ENCODE data around the gene RPS26.
A peak's percentile ranks its signal among the peaks of the same experiment; 100 is the strongest.
"Not testable (repeated sequence)": the region's sequence is repeated elsewhere in the genome, so short reads cannot be mapped to it uniquely, and the experiment has no call there.

Gene RPS26

DNA sequence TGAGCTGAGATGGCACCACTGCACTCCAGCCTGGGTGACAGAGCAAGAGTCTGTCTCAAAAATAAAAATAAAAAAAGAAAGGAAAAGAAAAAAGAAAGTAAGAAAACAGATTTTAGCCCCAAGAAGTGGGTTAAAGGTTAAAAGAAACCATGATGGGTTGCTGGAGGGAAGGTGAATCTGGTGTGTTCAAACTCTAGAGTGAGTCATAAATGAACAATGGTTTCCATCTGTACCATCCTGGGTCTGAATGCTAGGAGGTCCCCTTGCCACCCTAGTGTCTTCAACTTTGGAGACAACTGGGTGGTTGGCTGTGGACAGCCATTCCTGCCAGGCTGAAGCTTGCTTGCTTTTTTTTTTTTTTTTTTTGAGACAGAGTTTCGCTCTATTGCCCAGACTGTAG is 1.6 kb upstream of the RPS26 start:
- Histone ChIP-seq H3K27ac (ENCODE audit: low read depth, low read length) (no peak overlapping the region), H3K9ac (ENCODE audit: low read length in 5 of 5) (no peak overlapping the region), H3K27me3 (ENCODE audit: control insufficient read depth in 5 of 5, insufficient read depth in 4 of 5, low read length in 5 of 5) (no peaks in the 10 kb centered on the region), H3K4me3 (ENCODE audit: low read depth in 1 of 5, low read length in 5 of 5) (no peak overlapping the region), H3K4me1 (ENCODE audit: control insufficient read depth in 5 of 5, insufficient read depth in 5 of 5, low read length in 5 of 5) (peaks cover 3 to 36% (median 25%) of the 10 kb centered on the region in 5 donors), H3K9me3 (ENCODE audit: control insufficient read depth in 5 of 5, low read length in 5 of 5) (no peaks in the 10 kb centered on the region), H3K36me3 (ENCODE audit: control insufficient read depth in 5 of 5, insufficient read depth in 5 of 5, low read length in 5 of 5) (peaks cover 5 to 34% (median 24%) of the 10 kb centered on the region in 5 donors)

DNA sequence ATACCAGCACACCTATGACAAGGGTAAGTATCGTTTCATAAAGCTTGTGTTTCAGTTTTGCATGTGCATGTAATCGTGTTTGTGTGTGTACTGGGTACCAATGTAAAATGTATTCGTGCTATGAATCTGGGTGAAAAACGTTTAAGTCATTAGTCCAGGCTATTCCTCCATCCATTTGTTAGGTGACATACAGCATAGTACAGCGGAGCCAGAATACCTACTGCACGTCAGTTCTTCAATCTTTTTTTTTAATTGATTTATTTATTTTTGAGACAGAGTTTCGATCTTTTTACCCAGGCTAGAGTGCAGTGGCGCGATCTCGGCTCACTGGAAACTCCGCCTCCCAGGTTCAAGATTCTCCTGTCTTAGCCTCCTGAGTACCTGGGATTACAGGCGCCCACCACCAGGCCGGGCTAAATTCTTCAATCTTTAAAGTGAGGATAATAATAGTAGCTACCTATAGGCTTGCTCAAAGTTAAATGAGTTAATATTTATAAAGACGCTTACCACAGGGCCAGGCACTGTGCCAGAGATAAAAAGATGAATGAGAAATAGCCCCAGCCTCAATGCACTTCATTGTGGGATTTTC is 661 bp upstream of the RPS26 start:
- peak overlapping the region in 3 of 5 donors; percentile 15 to 66 (median 20) for H3K9ac ChIP-seq (ENCODE audit: low read length in 5 of 5)
- no peaks in the 10 kb centered on the region for H3K9me3 ChIP-seq (ENCODE audit: control insufficient read depth in 5 of 5, low read length in 5 of 5)
- H3K27me3 ChIP-seq (ENCODE audit: control insufficient read depth in 5 of 5, insufficient read depth in 4 of 5, low read length in 5 of 5), result no peaks in the 10 kb centered on the region
- H3K4me3 ChIP-seq (ENCODE audit: low read depth in 1 of 5, low read length in 5 of 5), result peak overlapping the region in 4 of 5 donors; percentile 58 to 96 (median 84)
- peaks cover 9 to 34% (median 20%) of the 10 kb centered on the region in 5 donors for H3K36me3 ChIP-seq (ENCODE audit: control insufficient read depth in 5 of 5, insufficient read depth in 5 of 5, low read length in 5 of 5)
- peaks cover 3 to 36% (median 25%) of the 10 kb centered on the region in 5 donors for H3K4me1 ChIP-seq (ENCODE audit: control insufficient read depth in 5 of 5, insufficient read depth in 5 of 5, low read length in 5 of 5)
- peak overlapping the region; percentile 41 for H3K27ac ChIP-seq (ENCODE audit: low read depth, low read length)

- H3K27ac ChIP-seq (ENCODE audit: low read depth, low read length), result peak overlapping the region; percentile 90
- peak overlapping the region; percentile 70 to 99 (median 93) for H3K9ac ChIP-seq (ENCODE audit: low read length in 5 of 5)
- not testable (repeated sequence) for H3K9me3 ChIP-seq (ENCODE audit: control insufficient read depth in 5 of 5, low read length in 5 of 5); H3K27me3 ChIP-seq (ENCODE audit: control insufficient read depth in 5 of 5, insufficient read depth in 4 of 5, low read length in 5 of 5)
- H3K4me1 ChIP-seq (ENCODE audit: control insufficient read depth in 5 of 5, insufficient read depth in 5 of 5, low read length in 5 of 5), result peaks cover 3 to 31% (median 22%) of the 10 kb centered on the region in 5 donors
- H3K4me3 ChIP-seq (ENCODE audit: low read depth in 1 of 5, low read length in 5 of 5), result peak overlapping the region; percentile 74 to 98 (median 94)
- H3K36me3 ChIP-seq (ENCODE audit: control insufficient read depth in 5 of 5, insufficient read depth in 5 of 5, low read length in 5 of 5), result peaks cover 9 to 31% (median 20%) of the 10 kb centered on the region in 5 donors
Observed at GRCh38 chr12:56042430-56042813, 704 bp downstream of the RPS26 start.

DNA sequence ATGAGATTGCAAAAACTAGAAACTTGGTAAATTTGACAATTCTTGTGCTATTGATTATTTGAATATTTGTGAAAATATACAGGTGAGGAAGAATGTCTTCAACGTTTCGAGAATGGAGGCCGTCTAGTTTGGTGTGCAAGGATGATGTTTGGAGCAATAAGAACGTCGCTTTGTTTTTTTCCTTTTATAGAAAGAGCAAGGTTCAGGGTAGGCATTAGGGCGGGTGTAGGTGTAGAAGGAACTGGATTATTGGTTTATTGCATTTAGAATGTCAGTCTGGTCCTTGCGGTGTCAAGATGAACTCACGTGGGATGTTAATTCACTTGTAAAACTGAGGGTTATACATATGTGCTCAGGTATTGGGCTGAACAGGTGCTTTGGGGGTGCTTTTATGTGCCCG is 1.1 kb downstream of the RPS26 start:
- peak overlapping the region; percentile 90 for H3K27ac ChIP-seq (ENCODE audit: low read depth, low read length)

GRCh38 chr12:56046027-56046780 is 4.5 kb downstream of the RPS26 start:
- no peaks in the 10 kb centered on the region for H3K9me3 ChIP-seq (ENCODE audit: control insufficient read depth in 5 of 5, low read length in 5 of 5)
- no peak overlapping the region for H3K4me3 ChIP-seq (ENCODE audit: low read depth in 1 of 5, low read length in 5 of 5)
- H3K4me1 ChIP-seq (ENCODE audit: control insufficient read depth in 5 of 5, insufficient read depth in 5 of 5, low read length in 5 of 5), result peaks cover 3 to 20% (median 17%) of the 10 kb centered on the region in 5 donors
- H3K36me3 ChIP-seq (ENCODE audit: control insufficient read depth in 5 of 5, insufficient read depth in 5 of 5, low read length in 5 of 5), result peaks cover 9 to 29% (median 20%) of the 10 kb centered on the region in 5 donors
- H3K27me3 ChIP-seq (ENCODE audit: control insufficient read depth in 5 of 5, insufficient read depth in 4 of 5, low read length in 5 of 5), result no peaks in the 10 kb centered on the region
- peak overlapping the region in 1 of 5 donors; percentile 35 for H3K9ac ChIP-seq (ENCODE audit: low read length in 5 of 5)
- no peak overlapping the region for H3K27ac ChIP-seq (ENCODE audit: low read depth, low read length)

More for the DNA sequence above, 1.1 kb downstream of the RPS26 start:
- Histone ChIP-seq H3K9ac (ENCODE audit: low read length in 5 of 5) (peak overlapping the region; percentile 70 to 99 (median 93)), H3K4me3 (ENCODE audit: low read depth in 1 of 5, low read length in 5 of 5) (peak overlapping the region; percentile 74 to 98 (median 94)), H3K36me3 (ENCODE audit: control insufficient read depth in 5 of 5, insufficient read depth in 5 of 5, low read length in 5 of 5) (peaks cover 9 to 29% (median 20%) of the 10 kb centered on the region in 5 donors), H3K27me3 (ENCODE audit: control insufficient read depth in 5 of 5, insufficient read depth in 4 of 5, low read length in 5 of 5) (no peaks in the 10 kb centered on the region), H3K4me1 (ENCODE audit: control insufficient read depth in 5 of 5, insufficient read depth in 5 of 5, low read length in 5 of 5) (peaks cover 3 to 28% (median 21%) of the 10 kb centered on the region in 5 donors), H3K9me3 (ENCODE audit: control insufficient read depth in 5 of 5, low read length in 5 of 5) (no peaks in the 10 kb centered on the region)

DNA sequence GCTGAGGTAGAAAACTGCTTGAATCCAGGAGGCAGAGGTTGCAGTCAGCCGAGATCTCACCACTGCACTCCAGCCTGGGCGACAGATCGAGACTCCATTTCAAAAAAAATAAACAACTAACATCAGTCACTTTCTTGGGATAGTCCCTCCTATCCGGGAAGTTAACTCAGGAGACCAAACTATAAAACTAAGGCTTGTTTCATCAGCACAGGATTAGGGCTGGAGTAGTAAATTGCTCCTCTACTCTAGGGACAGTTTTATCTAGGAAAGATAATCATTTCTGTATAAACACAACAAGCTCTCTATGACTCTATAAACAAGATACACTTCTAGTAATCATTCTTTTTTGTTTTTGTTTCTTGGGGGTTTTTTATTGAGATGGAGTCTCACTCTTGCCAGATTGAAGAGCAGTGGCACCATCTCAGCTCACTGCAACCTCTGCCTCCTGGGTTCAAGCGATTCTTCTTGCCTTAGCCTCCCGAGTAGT is 11.7 kb downstream of the RPS26 start:
- H3K9me3 ChIP-seq (ENCODE audit: control insufficient read depth in 5 of 5, low read length in 5 of 5), result no peaks in the 10 kb centered on the region
- H3K4me3 ChIP-seq (ENCODE audit: low read depth in 1 of 5, low read length in 5 of 5), result no peak overlapping the region
- H3K27me3 ChIP-seq (ENCODE audit: control insufficient read depth in 5 of 5, insufficient read depth in 4 of 5, low read length in 5 of 5), result no peaks in the 10 kb centered on the region
- H3K9ac ChIP-seq (ENCODE audit: low read length in 5 of 5), result no peak overlapping the region
- no peaks in the 10 kb centered on the region for H3K36me3 ChIP-seq (ENCODE audit: control insufficient read depth in 5 of 5, insufficient read depth in 5 of 5, low read length in 5 of 5)
- H3K27ac ChIP-seq (ENCODE audit: low read depth, low read length), result no peak overlapping the region
- H3K4me1 ChIP-seq (ENCODE audit: control insufficient read depth in 5 of 5, insufficient read depth in 5 of 5, low read length in 5 of 5), result no peaks in the 10 kb centered on the region

DNA sequence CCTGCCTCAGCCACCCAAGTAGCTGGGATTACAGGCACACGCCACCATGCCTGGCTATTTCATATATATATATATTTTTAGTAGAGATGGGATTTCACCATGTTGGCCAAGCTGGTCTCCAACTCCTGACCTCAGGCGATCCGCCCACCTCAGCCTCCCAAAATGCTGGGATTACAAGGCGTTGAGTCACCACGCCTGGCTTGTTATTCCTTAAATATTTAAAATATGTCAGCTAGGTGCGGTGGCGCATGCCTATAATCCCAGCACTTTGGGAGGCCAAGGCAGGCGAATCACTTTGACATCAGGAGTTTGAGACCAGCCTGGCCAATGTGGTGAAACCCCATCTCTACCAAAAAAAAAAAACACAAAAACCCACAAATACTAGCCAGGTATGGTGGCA is 18.2 kb downstream of the RPS26 start:
- H3K36me3 ChIP-seq (ENCODE audit: control insufficient read depth in 5 of 5, insufficient read depth in 5 of 5, low read length in 5 of 5); H3K4me3 ChIP-seq (ENCODE audit: low read depth in 1 of 5, low read length in 5 of 5); H3K9ac ChIP-seq (ENCODE audit: low read length in 5 of 5); H3K27ac ChIP-seq (ENCODE audit: low read depth, low read length); H3K4me1 ChIP-seq (ENCODE audit: control insufficient read depth in 5 of 5, insufficient read depth in 5 of 5, low read length in 5 of 5); H3K27me3 ChIP-seq (ENCODE audit: control insufficient read depth in 5 of 5, insufficient read depth in 4 of 5, low read length in 5 of 5); H3K9me3 ChIP-seq (ENCODE audit: control insufficient read depth in 5 of 5, low read length in 5 of 5): not testable (repeated sequence)

GRCh38 chr12:56061982-56062381 is 20.3 kb downstream of the RPS26 start:
- H3K9ac ChIP-seq (ENCODE audit: low read length in 5 of 5), result no peak overlapping the region
- H3K27me3 ChIP-seq (ENCODE audit: control insufficient read depth in 5 of 5, insufficient read depth in 4 of 5, low read length in 5 of 5), result no peaks in the 10 kb centered on the region
- no peaks in the 10 kb centered on the region for H3K36me3 ChIP-seq (ENCODE audit: control insufficient read depth in 5 of 5, insufficient read depth in 5 of 5, low read length in 5 of 5)
- no peaks in the 10 kb centered on the region for H3K9me3 ChIP-seq (ENCODE audit: control insufficient read depth in 5 of 5, low read length in 5 of 5)
- no peak overlapping the region for H3K27ac ChIP-seq (ENCODE audit: low read depth, low read length)
- H3K4me3 ChIP-seq (ENCODE audit: low read depth in 1 of 5, low read length in 5 of 5), result no peak overlapping the region
- H3K4me1 ChIP-seq (ENCODE audit: control insufficient read depth in 5 of 5, insufficient read depth in 5 of 5, low read length in 5 of 5), result no peaks in the 10 kb centered on the region

- H3K4me1 ChIP-seq (ENCODE audit: control insufficient read depth in 5 of 5, insufficient read depth in 5 of 5, low read length in 5 of 5), result no peaks in the 10 kb centered on the region
- H3K36me3 ChIP-seq (ENCODE audit: control insufficient read depth in 5 of 5, insufficient read depth in 5 of 5, low read length in 5 of 5), result no peaks in the 10 kb centered on the region
- H3K4me3 ChIP-seq (ENCODE audit: low read depth in 1 of 5, low read length in 5 of 5), result no peak overlapping the region
- H3K27me3 ChIP-seq (ENCODE audit: control insufficient read depth in 5 of 5, insufficient read depth in 4 of 5, low read length in 5 of 5), result no peaks in the 10 kb centered on the region
- H3K9ac ChIP-seq (ENCODE audit: low read length in 5 of 5), result no peak overlapping the region
- no peaks in the 10 kb centered on the region for H3K9me3 ChIP-seq (ENCODE audit: control insufficient read depth in 5 of 5, low read length in 5 of 5)
- H3K27ac ChIP-seq (ENCODE audit: low read depth, low read length), result no peak overlapping the region
Observed at GRCh38 chr12:56062996-56063395, 21.3 kb downstream of the RPS26 start.

- H3K27ac ChIP-seq (ENCODE audit: low read depth, low read length), result no peak overlapping the region
- H3K9me3 ChIP-seq (ENCODE audit: control insufficient read depth in 5 of 5, low read length in 5 of 5), result no peaks in the 10 kb centered on the region
- no peak overlapping the region for H3K9ac ChIP-seq (ENCODE audit: low read length in 5 of 5)
- no peaks in the 10 kb centered on the region for H3K36me3 ChIP-seq (ENCODE audit: control insufficient read depth in 5 of 5, insufficient read depth in 5 of 5, low read length in 5 of 5)
- H3K4me3 ChIP-seq (ENCODE audit: low read depth in 1 of 5, low read length in 5 of 5), result no peak overlapping the region
- H3K4me1 ChIP-seq (ENCODE audit: control insufficient read depth in 5 of 5, insufficient read depth in 5 of 5, low read length in 5 of 5), result no peaks in the 10 kb centered on the region
- no peaks in the 10 kb centered on the region for H3K27me3 ChIP-seq (ENCODE audit: control insufficient read depth in 5 of 5, insufficient read depth in 4 of 5, low read length in 5 of 5)
Observed at GRCh38 chr12:56071648-56072047, 29.9 kb downstream of the RPS26 start.

All from subcutaneous abdominal adipose tissue (tissue), 5 donors.